GM12864 (cell line): ENCODE results near the gene AP1M2.

Experiments used
- DNase-seq: peaks from one replicate; pipeline ENCODE4 v3.0.0-alpha.2; 2011; ENCODE audit warnings: low read depth
- H3K4me3 ChIP-seq: 2 replicates; pipeline ENCODE4 v1.5.1; 2011; ENCODE audit warnings: mild to moderate bottlenecking, low read depth, low read length, control low read depth
- TF ChIP-seq, protein P1 (sequence below): IDR thresholded peaks from 2 replicates; pipeline ENCODE4 v1.5.1; 2011; ENCODE audit warnings: low read depth, mild to moderate bottlenecking, moderate library complexity, low read length, control low read depth, inconsistent platforms; ENCODE audit errors: missing control alignments

AP1M2 gene

DNA sequence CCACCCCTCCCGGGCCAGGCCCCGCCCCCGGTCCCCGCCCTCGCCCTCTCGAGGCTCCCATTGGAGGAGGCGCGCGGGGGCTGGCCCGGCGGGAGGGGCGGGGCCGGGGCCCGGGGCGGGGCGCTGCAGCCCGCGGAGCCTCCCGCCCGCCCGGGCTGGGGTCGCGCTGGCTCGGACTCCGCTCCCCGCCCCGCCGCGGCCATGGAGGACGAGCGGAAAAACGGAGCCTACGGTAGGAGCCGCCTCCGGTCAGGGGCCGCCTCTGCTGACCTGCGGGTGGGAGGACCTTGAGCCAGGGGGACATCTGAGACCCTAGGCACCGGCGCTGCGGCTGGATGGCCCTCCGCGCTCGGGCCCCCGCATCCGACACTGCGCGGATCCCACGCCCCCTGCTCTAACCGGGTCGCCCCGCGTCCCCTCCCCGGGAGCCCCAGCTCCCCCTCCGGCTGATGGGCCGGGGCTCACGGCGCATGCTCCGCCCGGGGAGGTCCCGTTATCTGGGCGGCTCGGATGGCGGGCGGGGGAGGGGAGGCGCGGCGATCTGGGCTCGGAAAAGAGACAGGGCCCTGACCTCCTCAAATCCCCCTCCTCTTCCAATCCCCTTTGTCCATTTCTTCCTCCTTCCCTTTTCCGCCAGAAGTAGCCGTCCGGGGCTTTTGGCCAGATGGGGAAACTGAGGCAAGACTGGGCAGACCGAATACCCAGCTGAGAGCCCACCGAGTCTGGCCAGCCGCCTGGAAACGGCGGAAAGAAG, 15.4 kb upstream of the AP1M2 start:
- TF ChIP-seq, protein P1, sequence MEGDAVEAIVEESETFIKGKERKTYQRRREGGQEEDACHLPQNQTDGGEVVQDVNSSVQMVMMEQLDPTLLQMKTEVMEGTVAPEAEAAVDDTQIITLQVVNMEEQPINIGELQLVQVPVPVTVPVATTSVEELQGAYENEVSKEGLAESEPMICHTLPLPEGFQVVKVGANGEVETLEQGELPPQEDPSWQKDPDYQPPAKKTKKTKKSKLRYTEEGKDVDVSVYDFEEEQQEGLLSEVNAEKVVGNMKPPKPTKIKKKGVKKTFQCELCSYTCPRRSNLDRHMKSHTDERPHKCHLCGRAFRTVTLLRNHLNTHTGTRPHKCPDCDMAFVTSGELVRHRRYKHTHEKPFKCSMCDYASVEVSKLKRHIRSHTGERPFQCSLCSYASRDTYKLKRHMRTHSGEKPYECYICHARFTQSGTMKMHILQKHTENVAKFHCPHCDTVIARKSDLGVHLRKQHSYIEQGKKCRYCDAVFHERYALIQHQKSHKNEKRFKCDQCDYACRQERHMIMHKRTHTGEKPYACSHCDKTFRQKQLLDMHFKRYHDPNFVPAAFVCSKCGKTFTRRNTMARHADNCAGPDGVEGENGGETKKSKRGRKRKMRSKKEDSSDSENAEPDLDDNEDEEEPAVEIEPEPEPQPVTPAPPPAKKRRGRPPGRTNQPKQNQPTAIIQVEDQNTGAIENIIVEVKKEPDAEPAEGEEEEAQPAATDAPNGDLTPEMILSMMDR = no peak
- H3K4me3 ChIP-seq = peak overlapping the region; percentile 86
- no peak for DNase-seq

DNA sequence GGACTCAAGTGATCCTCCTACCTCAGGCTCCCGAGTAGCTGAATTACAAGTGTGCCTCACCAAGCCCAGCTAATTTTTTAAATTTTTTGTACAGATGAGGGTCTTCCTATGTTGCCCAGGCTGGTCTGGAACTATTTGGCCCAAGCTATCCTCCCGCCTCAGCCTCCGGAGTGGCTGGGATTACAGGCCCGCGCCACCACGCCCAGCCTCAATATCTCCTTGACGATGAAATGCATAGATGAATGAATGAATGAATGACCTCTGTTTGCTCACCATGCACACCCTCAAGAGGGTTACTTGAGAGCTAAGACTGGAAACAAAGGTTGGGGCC, 14.9 kb upstream of the AP1M2 start:
- DNase-seq = no peak
- no peak overlapping the region for H3K4me3 ChIP-seq
- TF ChIP-seq, protein P1 = no peak

DNA sequence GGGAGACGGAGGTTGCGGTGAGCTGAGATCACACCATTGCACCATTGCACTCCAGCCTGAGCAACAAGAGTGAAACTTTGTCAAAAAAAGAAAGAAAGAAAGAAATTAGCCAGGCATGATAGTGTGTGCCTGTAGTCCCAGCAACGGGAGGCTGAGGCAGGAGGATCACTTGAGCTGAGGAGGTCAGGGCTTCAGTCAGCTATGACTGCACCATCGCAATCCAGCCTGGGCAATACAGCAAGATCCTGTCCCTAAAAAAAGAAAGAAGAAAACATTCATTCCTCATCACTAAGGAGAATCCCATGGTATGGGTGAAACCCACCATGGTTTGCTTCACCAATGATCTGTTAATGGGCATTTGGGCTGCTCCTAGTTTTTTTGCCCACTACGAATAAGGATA, 13.0 kb upstream of the AP1M2 start:
- H3K4me3 ChIP-seq = no peak overlapping the region
- TF ChIP-seq, protein P1 = no peak
- DNase-seq = no peak

DNA sequence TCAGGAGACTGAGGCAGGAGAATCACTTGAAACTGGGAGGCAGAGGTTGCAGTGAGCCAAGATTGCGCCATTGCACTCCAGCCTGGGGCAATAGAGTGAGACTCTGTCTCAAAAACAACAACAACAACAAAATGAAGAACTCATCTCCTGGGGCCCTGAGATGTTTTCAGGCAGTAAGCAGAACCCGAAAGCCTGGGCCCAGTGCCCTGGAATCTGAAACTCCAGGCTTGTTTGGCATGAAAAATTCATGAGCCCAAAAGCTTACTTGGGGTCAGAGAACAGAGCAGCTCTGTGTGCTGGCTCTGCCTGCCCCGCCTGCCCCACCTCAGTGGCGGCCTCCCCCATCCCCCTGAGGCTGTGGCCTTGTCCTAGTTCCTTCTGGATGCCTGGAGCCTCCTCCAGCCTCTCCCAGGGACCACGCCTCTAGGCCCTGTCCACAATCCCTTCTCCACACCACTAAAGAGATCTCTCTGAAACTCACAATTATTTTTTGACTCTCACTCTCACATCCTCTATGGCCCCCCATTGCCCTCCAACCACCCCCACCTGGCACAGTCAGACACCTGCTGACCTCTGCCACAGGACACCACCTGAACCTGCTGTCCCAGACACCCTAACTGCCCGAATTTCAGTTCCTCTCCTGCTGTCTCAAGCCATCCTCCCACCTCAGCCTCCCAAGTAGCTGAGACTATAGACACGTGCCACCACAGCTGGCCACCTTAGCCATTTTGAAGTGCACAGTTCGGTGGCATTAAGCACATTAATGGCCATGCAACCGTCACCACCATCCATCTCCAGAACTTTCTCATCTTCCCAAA, 6.9 kb upstream of the AP1M2 start:
- TF ChIP-seq, protein P1 = no peak
- H3K4me3 ChIP-seq = no peak overlapping the region
- DNase-seq = no peak

DNA sequence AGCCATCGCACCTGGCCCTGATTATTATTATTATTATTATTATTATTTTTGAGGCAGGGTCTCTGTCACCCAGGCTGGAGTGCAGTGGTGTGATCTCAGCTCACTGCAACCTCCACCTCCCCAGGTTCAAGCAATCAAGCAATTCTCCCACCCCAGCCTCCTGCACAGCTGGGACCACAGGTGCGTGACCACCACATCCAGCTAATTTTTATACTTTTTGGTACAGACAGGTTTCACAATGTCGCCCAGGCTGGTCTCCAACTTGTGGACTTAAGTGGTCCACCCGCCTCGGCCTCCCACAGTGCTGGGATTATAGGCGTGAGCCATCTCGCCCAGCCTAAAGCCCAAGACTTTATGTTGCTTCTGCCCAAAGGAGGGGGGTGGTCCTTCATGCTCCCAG, 6.0 kb upstream of the AP1M2 start:
- no peak overlapping the region for H3K4me3 ChIP-seq
- TF ChIP-seq, protein P1 = no peak
- no peak for DNase-seq

DNA sequence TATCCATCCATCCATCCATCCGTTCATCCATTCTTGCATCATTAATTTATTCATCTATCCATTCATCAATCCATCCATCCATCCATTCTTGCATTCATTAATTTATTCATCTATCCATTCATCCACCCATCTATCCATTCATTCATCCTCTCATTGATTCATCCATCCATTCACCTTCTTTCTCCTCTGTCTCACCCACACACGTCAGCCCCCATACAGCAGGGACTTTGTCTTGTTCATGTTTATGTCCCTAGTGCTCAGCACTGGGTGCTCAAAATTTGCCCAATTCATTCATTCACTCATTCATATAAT, 683 bp upstream of the AP1M2 start:
- DNase-seq = no peak
- H3K4me3 ChIP-seq = no peak overlapping the region
- TF ChIP-seq, protein P1 = no peak
